ENCODE data around the gene SCO1.

DNA sequence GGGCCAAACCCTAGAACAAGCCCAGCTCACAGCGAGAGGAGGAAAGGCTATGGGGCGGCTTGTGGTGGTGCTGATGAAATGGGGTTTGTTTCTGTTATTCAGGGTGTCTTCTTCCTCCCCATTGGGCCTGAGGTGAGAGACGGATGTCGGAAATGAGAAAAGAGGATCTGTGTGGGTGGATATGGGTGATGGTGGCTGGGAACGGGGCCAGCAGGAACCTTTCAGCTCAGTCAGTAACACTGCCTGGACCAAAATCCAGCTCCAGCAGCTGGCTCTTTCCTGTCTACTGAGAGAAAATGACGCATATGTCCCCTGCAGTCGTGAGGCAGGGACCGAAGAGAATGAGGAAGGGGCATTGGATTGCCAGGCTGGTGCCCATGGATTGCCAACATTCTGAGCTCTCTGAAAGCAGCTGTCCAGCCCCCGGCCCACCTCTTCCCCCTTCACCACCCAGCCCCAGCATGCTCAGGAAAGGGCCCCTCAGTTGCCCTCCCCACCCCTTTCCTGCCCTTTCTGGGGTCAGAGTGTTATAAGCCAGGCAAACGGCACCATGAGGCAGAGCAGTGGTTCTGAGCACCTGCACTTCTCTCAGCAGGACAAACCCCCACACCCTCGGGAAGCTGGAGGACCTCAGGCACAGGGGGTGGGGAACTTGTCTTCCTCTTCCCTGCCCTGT, 44.2 kb downstream of the SCO1 start:
- TF ChIP-seq CTCF (conservative IDR thresholded peaks at IDR 0.05 in 1 of 2, IDR thresholded peaks at IDR 0.05 in 1 of 2; ENCODE audit: extremely low read depth in 1 of 2, insufficient read depth in 1 of 2, low read depth in 1 of 2, low read length in 2 of 2) (no peak), EZH2 (IDR thresholded peaks at IDR 0.05; ENCODE audit: borderline replicate concordance, low read length) (no peak)
